ENCODE results near the gene PDF.

Gene PDF

GRCh38 chr16:69326172-69326873 lies 4.1 kb downstream of the PDF start:
- WGBS, result 83% methylated on average over 7 of the region's 7 CpGs
- H3K27me3 ChIP-seq (ENCODE audit: control insufficient read depth in 1 of 2, insufficient read depth in 1 of 2, low read length in 2 of 2), result no peaks in the 10 kb centered on the region

GRCh38 chr16:69325784-69326171 lies 4.6 kb downstream of the PDF start:
- Histone ChIP-seq H4K8ac (ENCODE audit: low read length) (no peak overlapping the region), H3K36me3 (ENCODE audit: control insufficient read depth in 1 of 2, insufficient read depth in 2 of 2, low read depth in 1 of 2, low read length in 2 of 2) (peaks cover 58 to 77% of the 10 kb centered on the region in 2 experiments), H3K14ac (ENCODE audit: low read length in 2 of 2) (no peak overlapping the region), H4K91ac (ENCODE audit: low read length) (no peak overlapping the region), H2BK12ac (ENCODE audit: low read length in 2 of 2) (peak overlapping the region in 1 of 2 experiments; percentile 15), H3K4me1 (ENCODE audit: control insufficient read depth, insufficient read depth, low read depth, low read length) (peaks cover 35% of the 10 kb centered on the region), H2AFZ (ENCODE audit: low read depth, low read length) (no peak overlapping the region), H2BK5ac (ENCODE audit: low read depth, low read length, poor library complexity, severe bottlenecking) (no peak overlapping the region), H2BK120ac (ENCODE audit: low read depth, low read length) (no peak overlapping the region), H3K27ac (ENCODE audit: low read length, poor library complexity, severe bottlenecking) (peak overlapping the region; percentile 31), H3K27me3 (ENCODE audit: control insufficient read depth in 1 of 2, insufficient read depth in 1 of 2, low read length in 2 of 2) (no peaks in the 10 kb centered on the region), H3K9ac (ENCODE audit: low read length) (no peak overlapping the region), H3K23ac (ENCODE audit: low read length in 2 of 2) (peak overlapping the region in 1 of 2 experiments; percentile 73), H3K79me1 (replicated peaks; ENCODE audit: low read length, poor library complexity, severe bottlenecking) (peaks cover 23% of the 10 kb centered on the region), H2BK15ac (ENCODE audit: low read depth, poor library complexity, severe bottlenecking) (no peak overlapping the region), H3K18ac (ENCODE audit: low read depth in 1 of 2, low read length in 2 of 2) (no peak overlapping the region), H3K4me2 (ENCODE audit: low read length, poor library complexity, severe bottlenecking) (no peak overlapping the region), H3K4me3 (ENCODE audit: insufficient read depth in 1 of 2, low read depth in 1 of 2, low read length in 2 of 2) (no peak overlapping the region), H3K9me3 (ENCODE audit: control insufficient read depth, low read length) (no peaks in the 10 kb centered on the region), H2AK5ac (ENCODE audit: low read length, severe bottlenecking) (no peak overlapping the region), H3K4ac (ENCODE audit: low read depth in 1 of 2, low read length in 2 of 2) (no peak overlapping the region)
- 97% methylated on average over 6 of the region's 6 CpGs for WGBS
- no peak for DNase-seq

More at GRCh38 chr16:69326172-69326873, 4.1 kb downstream of the PDF start:
- Histone ChIP-seq H3K4ac (ENCODE audit: low read depth in 1 of 2, low read length in 2 of 2) (no peak overlapping the region), H2AFZ (ENCODE audit: low read depth, low read length) (no peak overlapping the region), H2BK15ac (ENCODE audit: low read depth, poor library complexity, severe bottlenecking) (no peak overlapping the region), H4K91ac (ENCODE audit: low read length) (no peak overlapping the region), H3K4me3 (ENCODE audit: insufficient read depth in 1 of 2, low read depth in 1 of 2, low read length in 2 of 2) (no peak overlapping the region), H3K27ac (ENCODE audit: low read length, poor library complexity, severe bottlenecking) (peak overlapping the region; percentile 31), H3K14ac (ENCODE audit: low read length in 2 of 2) (no peak overlapping the region), H3K9me3 (ENCODE audit: control insufficient read depth, low read length) (no peaks in the 10 kb centered on the region), H3K18ac (ENCODE audit: low read depth in 1 of 2, low read length in 2 of 2) (no peak overlapping the region), H4K8ac (ENCODE audit: low read length) (no peak overlapping the region), H2BK120ac (ENCODE audit: low read depth, low read length) (no peak overlapping the region), H3K23ac (ENCODE audit: low read length in 2 of 2) (peak overlapping the region in 1 of 2 experiments; percentile 73), H2AK5ac (ENCODE audit: low read length, severe bottlenecking) (no peak overlapping the region), H3K36me3 (ENCODE audit: control insufficient read depth in 1 of 2, insufficient read depth in 2 of 2, low read depth in 1 of 2, low read length in 2 of 2) (peaks cover 53 to 72% of the 10 kb centered on the region in 2 experiments), H3K9ac (ENCODE audit: low read length) (peak overlapping the region; percentile 17), H3K4me1 (ENCODE audit: control insufficient read depth, insufficient read depth, low read depth, low read length) (peaks cover 35% of the 10 kb centered on the region), H3K4me2 (ENCODE audit: low read length, poor library complexity, severe bottlenecking) (no peak overlapping the region), H3K79me1 (replicated peaks; ENCODE audit: low read length, poor library complexity, severe bottlenecking) (peaks cover 20% of the 10 kb centered on the region), H2BK5ac (ENCODE audit: low read depth, low read length, poor library complexity, severe bottlenecking) (no peak overlapping the region), H2BK12ac (ENCODE audit: low read length in 2 of 2) (no peak overlapping the region)
- no peak for DNase-seq

- Histone ChIP-seq H3K18ac (ENCODE audit: low read depth in 1 of 2, low read length in 2 of 2) (no peak overlapping the region), H3K27ac (ENCODE audit: low read length, poor library complexity, severe bottlenecking) (no peak overlapping the region), H3K23ac (ENCODE audit: low read length in 2 of 2) (no peak overlapping the region), H2BK120ac (ENCODE audit: low read depth, low read length) (no peak overlapping the region), H2BK15ac (ENCODE audit: low read depth, poor library complexity, severe bottlenecking) (no peak overlapping the region), H3K36me3 (ENCODE audit: control insufficient read depth in 1 of 2, insufficient read depth in 2 of 2, low read depth in 1 of 2, low read length in 2 of 2) (peaks cover 69 to 88% of the 10 kb centered on the region in 2 experiments), H4K91ac (ENCODE audit: low read length) (no peak overlapping the region), H3K79me1 (replicated peaks; ENCODE audit: low read length, poor library complexity, severe bottlenecking) (peaks cover 33% of the 10 kb centered on the region), H2AK5ac (ENCODE audit: low read length, severe bottlenecking) (no peak overlapping the region), H2BK5ac (ENCODE audit: low read depth, low read length, poor library complexity, severe bottlenecking) (no peak overlapping the region), H3K9ac (ENCODE audit: low read length) (no peak overlapping the region), H3K14ac (ENCODE audit: low read length in 2 of 2) (no peak overlapping the region), H3K4ac (ENCODE audit: low read depth in 1 of 2, low read length in 2 of 2) (no peak overlapping the region), H2AFZ (ENCODE audit: low read depth, low read length) (no peak overlapping the region), H3K4me1 (ENCODE audit: control insufficient read depth, insufficient read depth, low read depth, low read length) (peaks cover 31% of the 10 kb centered on the region), H4K8ac (ENCODE audit: low read length) (no peak overlapping the region), H3K4me2 (ENCODE audit: low read length, poor library complexity, severe bottlenecking) (no peak overlapping the region), H3K4me3 (ENCODE audit: insufficient read depth in 1 of 2, low read depth in 1 of 2, low read length in 2 of 2) (no peak overlapping the region), H3K27me3 (ENCODE audit: control insufficient read depth in 1 of 2, insufficient read depth in 1 of 2, low read length in 2 of 2) (no peaks in the 10 kb centered on the region), H2BK12ac (ENCODE audit: low read length in 2 of 2) (no peak overlapping the region), H3K9me3 (ENCODE audit: control insufficient read depth, low read length) (no peaks in the 10 kb centered on the region)
- WGBS, result 90% methylated on average over 9 of the region's 10 CpGs
- DNase-seq, result no peak
These were observed 5.7 kb downstream of the PDF start for GRCh38 chr16:69324585-69325253.

- H2BK120ac ChIP-seq (ENCODE audit: low read depth, low read length), result no peak overlapping the region
- H4K91ac ChIP-seq (ENCODE audit: low read length), result no peak overlapping the region
- no peak overlapping the region for H2BK5ac ChIP-seq (ENCODE audit: low read depth, low read length, poor library complexity, severe bottlenecking)
- peaks cover 75 to 94% of the 10 kb centered on the region in 2 experiments for H3K36me3 ChIP-seq (ENCODE audit: control insufficient read depth in 1 of 2, insufficient read depth in 2 of 2, low read depth in 1 of 2, low read length in 2 of 2)
- H4K8ac ChIP-seq (ENCODE audit: low read length), result no peak overlapping the region
- H3K79me1 ChIP-seq (replicated peaks; ENCODE audit: low read length, poor library complexity, severe bottlenecking), result peaks cover 32% of the 10 kb centered on the region
- H2BK15ac ChIP-seq (ENCODE audit: low read depth, poor library complexity, severe bottlenecking), result no peak overlapping the region
- H3K23ac ChIP-seq (ENCODE audit: low read length in 2 of 2), result no peak overlapping the region
- H3K27me3 ChIP-seq (ENCODE audit: control insufficient read depth in 1 of 2, insufficient read depth in 1 of 2, low read length in 2 of 2), result no peaks in the 10 kb centered on the region
- H3K27ac ChIP-seq (ENCODE audit: low read length, poor library complexity, severe bottlenecking), result no peak overlapping the region
- no peak overlapping the region for H2AK5ac ChIP-seq (ENCODE audit: low read length, severe bottlenecking)
- H3K14ac ChIP-seq (ENCODE audit: low read length in 2 of 2), result no peak overlapping the region
- no peak overlapping the region for H3K9ac ChIP-seq (ENCODE audit: low read length)
- H2BK12ac ChIP-seq (ENCODE audit: low read length in 2 of 2), result no peak overlapping the region
- H3K4ac ChIP-seq (ENCODE audit: low read depth in 1 of 2, low read length in 2 of 2), result no peak overlapping the region
- 93% methylated on average over 8 of the region's 8 CpGs for WGBS
- no peak overlapping the region for H2AFZ ChIP-seq (ENCODE audit: low read depth, low read length)
- H3K9me3 ChIP-seq (ENCODE audit: control insufficient read depth, low read length), result no peaks in the 10 kb centered on the region
- H3K4me2 ChIP-seq (ENCODE audit: low read length, poor library complexity, severe bottlenecking), result no peak overlapping the region
- H3K18ac ChIP-seq (ENCODE audit: low read depth in 1 of 2, low read length in 2 of 2), result no peak overlapping the region
- DNase-seq, result peak; percentile 13
- H3K4me3 ChIP-seq (ENCODE audit: insufficient read depth in 1 of 2, low read depth in 1 of 2, low read length in 2 of 2), result no peak overlapping the region
- H3K4me1 ChIP-seq (ENCODE audit: control insufficient read depth, insufficient read depth, low read depth, low read length), result peaks cover 25% of the 10 kb centered on the region
These were observed 6.3 kb downstream of the PDF start for GRCh38 chr16:69324013-69324531.
